Left lung (tissue), 10 donors: ENCODE data around the gene SERPINA10. TPM values are rescaled to one million over a fixed set of nuclear protein-coding genes. Genes with fewer than 3 reads are reported as not detected.

Experiments
- ATAC-seq: fragments of 200-7000 bp; cut with Tn5 transposase; one replicate; pipeline ENCODE4 v1.9.1; 2020; ENCODE audit warnings: moderate library complexity
- DNase-seq, 4 donors: peaks; one replicate each; pipeline ENCODE4 v3.0.0-alpha.2; 2013 to 2020
- H3K27ac ChIP-seq, 2 donors: fragments of 200-600 bp; sonication (generic) in 1 of 2; one replicate each; pipeline versions ENCODE4 v1.5.0 to v1.8.0; 2020 to 2021
- H3K27me3 ChIP-seq, 2 donors: fragments of 200-600 bp; sonication (generic) in 1 of 2; one replicate each; pipeline versions ENCODE4 v1.5.0 to v1.8.0; 2020 to 2021
- H3K36me3 ChIP-seq, 2 donors: fragments of 200-600 bp; sonication (generic) in 1 of 2; one replicate each; pipeline versions ENCODE4 v1.5.0 to v1.8.0; 2020 to 2021
- H3K4me1 ChIP-seq, 2 donors: fragments of 200-600 bp; one replicate each; pipeline ENCODE4 v1.8.0; 2021
- H3K4me3 ChIP-seq, 2 donors: fragments of 200-600 bp; sonication (generic) in 1 of 2; one replicate each; pipeline versions ENCODE4 v1.5.0 to v1.8.0; 2020 to 2021; ENCODE audit warnings: mild to moderate bottlenecking in 1 of 2
- H3K9me3 ChIP-seq, 2 donors: fragments of 200-600 bp; sonication (generic) in 1 of 2; one replicate each; pipeline versions ENCODE4 v1.5.0 to v1.8.0; 2020 to 2021
- intact Hi-C, 2 donors: fragments of 100-400 bp; cut with DNase I; formaldehyde crosslinking; loops; one replicate each; pipeline versions ENCODE4 v1.11.2 to v1.14.2; 2022
- polyA plus RNA-seq, 6 donors: library from polyadenylated mRNA; unstranded; fragments of 120-200 nt; gene quantifications; one replicate each; pipeline ENCODE4 v1.2.1, GENCODE V29; 2013; ENCODE audit not compliant: insufficient read length in 6 of 6
- total RNA-seq, 2 donors: library from RNA; stranded (reverse); fragmentation: NEBNext Ultra II Directional; extraction: Animal tissue kit (Norgen Biotek cat#: 25700); gene quantifications; one replicate each; pipeline ENCODE4 v1.2.1, GENCODE V29; 2021
- TF ChIP-seq, protein P1 (sequence below), 2 donors: fragments of 200-600 bp; sonication (generic) in 1 of 2; IDR thresholded peaks; one replicate each; pipeline versions ENCODE4 v1.5.0 to v1.8.0; 2021; ENCODE audit warnings: antibody characterized with exemption in 2 of 2
- donor health status: DM: no; HTN: yes; CAD: no.
- donor health status: DM: no; HTN: no; CAD: no.

The SERPINA10 gene
- total and polyA plus RNA-seq, 8 donors: 0.06 to 0.10 (median 0.08) TPM; not detected in 2

DNA sequence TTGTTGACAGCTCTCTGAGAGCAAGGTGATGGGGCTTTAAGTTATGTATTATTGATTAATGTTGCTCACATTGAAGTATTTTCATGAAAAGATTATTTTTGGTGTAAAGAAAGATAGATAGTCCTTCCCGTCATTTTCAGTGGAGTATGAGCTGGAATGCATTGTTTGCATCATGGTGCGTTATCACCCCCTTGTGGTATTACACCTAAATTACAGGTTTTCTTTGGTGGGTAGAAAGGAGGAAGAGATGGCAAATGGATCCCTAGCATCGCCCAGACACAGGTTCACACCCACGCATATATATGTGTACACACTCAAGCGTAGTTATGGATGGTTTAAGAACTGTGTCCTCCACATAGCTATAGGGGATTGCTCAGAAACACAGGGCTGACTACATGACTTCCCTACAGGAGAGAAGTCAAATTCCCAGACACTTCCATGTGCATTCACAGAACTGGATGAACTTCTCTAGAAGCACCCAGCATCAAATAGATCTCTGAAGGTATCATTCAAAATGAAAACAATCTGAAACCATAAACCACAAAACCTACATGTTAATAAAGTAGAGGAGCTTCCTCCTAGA lies 14.4 kb upstream of the SERPINA10 start:
- ATAC-seq (no peak), DNase-seq (no peak)
- Histone ChIP-seq H3K9me3 (peaks cover 0 to 8% of the 10 kb centered on the region in 2 donors), H3K4me1 (no peaks in the 10 kb centered on the region), H3K27ac (no peak overlapping the region), H3K27me3 (no peaks in the 10 kb centered on the region), H3K36me3 (no peaks in the 10 kb centered on the region), H3K4me3 (no peak overlapping the region)
- intact Hi-C loops: no loop called here
- TF ChIP-seq, protein P1, sequence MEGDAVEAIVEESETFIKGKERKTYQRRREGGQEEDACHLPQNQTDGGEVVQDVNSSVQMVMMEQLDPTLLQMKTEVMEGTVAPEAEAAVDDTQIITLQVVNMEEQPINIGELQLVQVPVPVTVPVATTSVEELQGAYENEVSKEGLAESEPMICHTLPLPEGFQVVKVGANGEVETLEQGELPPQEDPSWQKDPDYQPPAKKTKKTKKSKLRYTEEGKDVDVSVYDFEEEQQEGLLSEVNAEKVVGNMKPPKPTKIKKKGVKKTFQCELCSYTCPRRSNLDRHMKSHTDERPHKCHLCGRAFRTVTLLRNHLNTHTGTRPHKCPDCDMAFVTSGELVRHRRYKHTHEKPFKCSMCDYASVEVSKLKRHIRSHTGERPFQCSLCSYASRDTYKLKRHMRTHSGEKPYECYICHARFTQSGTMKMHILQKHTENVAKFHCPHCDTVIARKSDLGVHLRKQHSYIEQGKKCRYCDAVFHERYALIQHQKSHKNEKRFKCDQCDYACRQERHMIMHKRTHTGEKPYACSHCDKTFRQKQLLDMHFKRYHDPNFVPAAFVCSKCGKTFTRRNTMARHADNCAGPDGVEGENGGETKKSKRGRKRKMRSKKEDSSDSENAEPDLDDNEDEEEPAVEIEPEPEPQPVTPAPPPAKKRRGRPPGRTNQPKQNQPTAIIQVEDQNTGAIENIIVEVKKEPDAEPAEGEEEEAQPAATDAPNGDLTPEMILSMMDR (IDR thresholded peaks at IDR 0.05): no peak

- H3K36me3 ChIP-seq: no peaks in the 10 kb centered on the region
- DNase-seq: no peak
These were observed 13.2 kb upstream of the SERPINA10 start for GRCh38 chr14:94306047-94306978.

DNA sequence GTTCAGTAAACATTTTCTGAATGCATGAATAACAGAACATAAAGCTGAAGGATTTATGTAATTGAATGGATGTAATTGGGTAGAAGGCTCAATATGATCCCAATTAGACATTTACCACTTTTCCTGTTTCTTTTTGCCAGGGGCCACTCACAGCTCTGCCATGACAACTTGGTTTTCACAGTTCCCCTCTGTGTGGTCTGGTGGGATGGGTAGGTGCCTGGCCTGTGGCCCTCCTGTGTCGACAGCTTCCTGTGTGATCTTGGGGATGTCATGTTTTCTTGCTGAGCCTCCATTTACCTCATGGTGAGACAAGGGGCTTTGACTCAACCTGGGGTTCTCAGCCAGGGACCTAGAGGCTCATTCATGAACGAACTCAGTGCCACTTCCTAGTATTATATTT lies 12.6 kb upstream of the SERPINA10 start:
- ATAC-seq (no peak), DNase-seq (no peak)
- Histone ChIP-seq H3K4me3 (no peak overlapping the region), H3K36me3 (no peaks in the 10 kb centered on the region), H3K27me3 (no peaks in the 10 kb centered on the region), H3K9me3 (peaks cover 0 to 10% of the 10 kb centered on the region in 2 donors), H3K4me1 (no peaks in the 10 kb centered on the region), H3K27ac (no peak overlapping the region)
- TF ChIP-seq, protein P1 (IDR thresholded peaks at IDR 0.05): no peak
- intact Hi-C loops: no loop called here

More at GRCh38 chr14:94306047-94306978, 13.2 kb upstream of the SERPINA10 start:
- no peak overlapping the region for H3K27ac ChIP-seq
- H3K4me1 ChIP-seq: no peaks in the 10 kb centered on the region
- no peak overlapping the region for H3K4me3 ChIP-seq
- TF ChIP-seq, protein P1 (IDR thresholded peaks at IDR 0.05): no peak
- intact Hi-C loops: no loop called here
- ATAC-seq: no peak
- H3K27me3 ChIP-seq: no peaks in the 10 kb centered on the region
- peaks cover 0 to 8% of the 10 kb centered on the region in 2 donors for H3K9me3 ChIP-seq

- DNase-seq (no peak), ATAC-seq (no peak)
- no peak overlapping the region for H3K27ac ChIP-seq
- H3K9me3 ChIP-seq: peaks cover 0 to 10% of the 10 kb centered on the region in 2 donors
- no peaks in the 10 kb centered on the region for H3K27me3 ChIP-seq
- H3K36me3 ChIP-seq: no peaks in the 10 kb centered on the region
- H3K4me3 ChIP-seq: no peak overlapping the region
- no peaks in the 10 kb centered on the region for H3K4me1 ChIP-seq
- intact Hi-C loops: no loop called here
- TF ChIP-seq, protein P1 (IDR thresholded peaks at IDR 0.05): no peak
These were observed 11.2 kb upstream of the SERPINA10 start for GRCh38 chr14:94304243-94304642.

GRCh38 chr14:94303111-94303510 lies 10.0 kb upstream of the SERPINA10 start:
- no peak overlapping the region for H3K27ac ChIP-seq
- no peaks in the 10 kb centered on the region for H3K36me3 ChIP-seq
- TF ChIP-seq, protein P1 (IDR thresholded peaks at IDR 0.05): no peak
- H3K4me1 ChIP-seq: no peaks in the 10 kb centered on the region
- ATAC-seq (no peak), DNase-seq (no peak)
- H3K4me3 ChIP-seq: no peak overlapping the region
- no peaks in the 10 kb centered on the region for H3K27me3 ChIP-seq
- H3K9me3 ChIP-seq: peaks cover 0 to 10% of the 10 kb centered on the region in 2 donors
- intact Hi-C loops: no loop called here
